DMS53 treated with DMSO at 0.1 percent for 48 hours (cell line): Measurements from ENCODE around the gene DLG2.
"Not testable (repeated sequence)": the region's sequence is repeated elsewhere in the genome, so short reads cannot be mapped to it uniquely, and the experiment has no call there.

Source experiments
- DNase-seq: peaks from one replicate; lab custom pipeline; 2025; ENCODE audit not compliant: unreplicated experiment; lab: John Stamatoyannopoulos, UW

DLG2 gene

GRCh38 chr11:85044911-85045310 is 582.2 kb downstream of the DLG2 start:
- no peak for DNase-seq

GRCh38 chr11:85042361-85042760 is 584.8 kb downstream of the DLG2 start:
- DNase-seq, result peak; percentile 28

- DNase-seq, result no peak
Observed at GRCh38 chr11:85040166-85040565, 587.0 kb downstream of the DLG2 start.

GRCh38 chr11:85029964-85030363 is 597.2 kb downstream of the DLG2 start:
- peak; percentile 88 for DNase-seq

GRCh38 chr11:85028329-85029101 is 598.6 kb downstream of the DLG2 start:
- DNase-seq, result no peak

GRCh38 chr11:85027346-85027745 is 599.8 kb downstream of the DLG2 start:
- DNase-seq, result no peak

GRCh38 chr11:85021058-85021457 is 606.1 kb downstream of the DLG2 start:
- no peak for DNase-seq

- DNase-seq, result no peak
Observed at GRCh38 chr11:84993386-84993785, 633.8 kb downstream of the DLG2 start.

- DNase-seq, result no peak
Observed at GRCh38 chr11:84990141-84990540, 637.0 kb downstream of the DLG2 start.

- not testable (repeated sequence) for DNase-seq
Observed at GRCh38 chr11:84987686-84988187, 639.4 kb downstream of the DLG2 start.

GRCh38 chr11:84981301-84981700 is 645.8 kb downstream of the DLG2 start:
- DNase-seq, result no peak

- DNase-seq, result no peak
Observed at GRCh38 chr11:84969103-84969502, 658.0 kb downstream of the DLG2 start.

- no peak for DNase-seq
Observed at GRCh38 chr11:84965484-84965883, 661.7 kb downstream of the DLG2 start.

- no peak for DNase-seq
Observed at GRCh38 chr11:84963240-84963639, 663.9 kb downstream of the DLG2 start.

GRCh38 chr11:84962018-84962417 is 665.1 kb downstream of the DLG2 start:
- no peak for DNase-seq

- no peak for DNase-seq
Observed at GRCh38 chr11:84958295-84958694, 668.8 kb downstream of the DLG2 start.

GRCh38 chr11:84950569-84951270 is 676.4 kb downstream of the DLG2 start:
- DNase-seq, result no peak

- peak; percentile 17 for DNase-seq
Observed at GRCh38 chr11:84947970-84948580, 679.1 kb downstream of the DLG2 start.

GRCh38 chr11:84947070-84947469 is 680.1 kb downstream of the DLG2 start:
- DNase-seq, result no peak

- no peak for DNase-seq
Observed at GRCh38 chr11:84930863-84931262, 696.3 kb downstream of the DLG2 start.

- no peak for DNase-seq
Observed at GRCh38 chr11:84929738-84930137, 697.4 kb downstream of the DLG2 start.

- no peak for DNase-seq
Observed at GRCh38 chr11:84924154-84924692, 702.9 kb downstream of the DLG2 start.
